BE2C (cell line): ENCODE results near the gene NR2F1-AS1.
"Not testable (repeated sequence)": the region's sequence is repeated elsewhere in the genome, so short reads cannot be mapped to it uniquely, and the experiment has no call there.

Experiments
- DNase-seq: peaks from one replicate; pipeline ENCODE4 v3.0.0-alpha.2; 2020
- H3K27me3 ChIP-seq: fragments of 250-450 bp; sonication (Bioruptor Pico); 2 replicates; pipeline ENCODE4 v1.5.1; 2020; ENCODE audit warnings: mild to moderate bottlenecking
- H3K36me3 ChIP-seq: fragments of 250-450 bp; sonication (Bioruptor Pico); 2 replicates; pipeline ENCODE4 v1.5.1; 2020; ENCODE audit warnings: mild to moderate bottlenecking
- H3K4me1 ChIP-seq: fragments of 250-450 bp; sonication (Bioruptor Pico); 2 replicates; pipeline ENCODE4 v1.5.1; 2020
- H3K4me3 ChIP-seq: 2 replicates; pipeline ENCODE4 v1.5.1; 2011; ENCODE audit warnings: low read depth, low read length
- H3K9me3 ChIP-seq: fragments of 250-450 bp; sonication (Bioruptor Pico); 2 replicates; pipeline ENCODE4 v1.5.1; 2020
- CTCF ChIP-seq: IDR thresholded peaks from 2 replicates; pipeline ENCODE4 v1.5.1; 2012; ENCODE audit warnings: mild to moderate bottlenecking, low read depth, low read length

Gene NR2F1-AS1

GRCh38 chr5:93477816-93478215 lies 103.2 kb downstream of the NR2F1-AS1 start:
- TF ChIP-seq CTCF, result no peak
- no peaks in the 10 kb centered on the region for H3K36me3 ChIP-seq
- H3K4me1 ChIP-seq, result peaks cover 16% of the 10 kb centered on the region
- no peak for DNase-seq
- no peak overlapping the region for H3K4me3 ChIP-seq
- H3K27me3 ChIP-seq, result no peaks in the 10 kb centered on the region
- no peaks in the 10 kb centered on the region for H3K9me3 ChIP-seq

- DNase-seq, result no peak
- Histone ChIP-seq H3K4me3 (no peak overlapping the region), H3K9me3 (no peaks in the 10 kb centered on the region), H3K36me3 (no peaks in the 10 kb centered on the region), H3K4me1 (peaks cover 16% of the 10 kb centered on the region), H3K27me3 (no peaks in the 10 kb centered on the region)
- no peak for TF ChIP-seq CTCF
These were observed 104.7 kb downstream of the NR2F1-AS1 start for GRCh38 chr5:93476251-93476742.

GRCh38 chr5:93462916-93463315 lies 118.1 kb downstream of the NR2F1-AS1 start:
- Histone ChIP-seq H3K27me3 (no peaks in the 10 kb centered on the region), H3K36me3 (no peaks in the 10 kb centered on the region), H3K4me1 (no peaks in the 10 kb centered on the region), H3K9me3 (no peaks in the 10 kb centered on the region; the same call in 1 of the 2 replicates), H3K4me3 (no peak overlapping the region)
- TF ChIP-seq CTCF, result no peak
- DNase-seq, result no peak

GRCh38 chr5:93461756-93462155 lies 119.3 kb downstream of the NR2F1-AS1 start:
- Histone ChIP-seq H3K4me1 (no peaks in the 10 kb centered on the region), H3K27me3 (no peaks in the 10 kb centered on the region), H3K9me3 (no peaks in the 10 kb centered on the region; the same call in 1 of the 2 replicates), H3K4me3 (no peak overlapping the region), H3K36me3 (no peaks in the 10 kb centered on the region)
- no peak for DNase-seq
- TF ChIP-seq CTCF, result no peak

- H3K4me3 ChIP-seq, result no peak overlapping the region
- TF ChIP-seq CTCF, result no peak
- H3K27me3 ChIP-seq, result no peaks in the 10 kb centered on the region
- H3K36me3 ChIP-seq, result no peaks in the 10 kb centered on the region
- no peaks in the 10 kb centered on the region; the same call in 1 of the 2 replicates for H3K9me3 ChIP-seq
- no peak for DNase-seq
- no peaks in the 10 kb centered on the region for H3K4me1 ChIP-seq
These were observed 120.7 kb downstream of the NR2F1-AS1 start for GRCh38 chr5:93460286-93460685.

- not testable (repeated sequence) for H3K27me3 ChIP-seq, H3K9me3 ChIP-seq, H3K4me1 ChIP-seq, H3K36me3 ChIP-seq, DNase-seq, H3K4me3 ChIP-seq
These were observed 124.2 kb downstream of the NR2F1-AS1 start for GRCh38 chr5:93456796-93457195.

GRCh38 chr5:93454896-93455295 lies 126.1 kb downstream of the NR2F1-AS1 start:
- Histone ChIP-seq H3K9me3 (no peaks in the 10 kb centered on the region), H3K4me1 (peaks cover 4% of the 10 kb centered on the region; the same call in 1 of the 2 replicates), H3K4me3 (no peak overlapping the region), H3K27me3 (no peaks in the 10 kb centered on the region), H3K36me3 (no peaks in the 10 kb centered on the region)
- DNase-seq, result no peak
- TF ChIP-seq CTCF, result no peak
